KG1 (cell line): ENCODE measurements around the gene ZNF467.

ENCODE experiments used
- DNase-seq: peaks from one replicate; lab custom pipeline; 2025; lab: John Stamatoyannopoulos, UW

Gene ZNF467, protein sequence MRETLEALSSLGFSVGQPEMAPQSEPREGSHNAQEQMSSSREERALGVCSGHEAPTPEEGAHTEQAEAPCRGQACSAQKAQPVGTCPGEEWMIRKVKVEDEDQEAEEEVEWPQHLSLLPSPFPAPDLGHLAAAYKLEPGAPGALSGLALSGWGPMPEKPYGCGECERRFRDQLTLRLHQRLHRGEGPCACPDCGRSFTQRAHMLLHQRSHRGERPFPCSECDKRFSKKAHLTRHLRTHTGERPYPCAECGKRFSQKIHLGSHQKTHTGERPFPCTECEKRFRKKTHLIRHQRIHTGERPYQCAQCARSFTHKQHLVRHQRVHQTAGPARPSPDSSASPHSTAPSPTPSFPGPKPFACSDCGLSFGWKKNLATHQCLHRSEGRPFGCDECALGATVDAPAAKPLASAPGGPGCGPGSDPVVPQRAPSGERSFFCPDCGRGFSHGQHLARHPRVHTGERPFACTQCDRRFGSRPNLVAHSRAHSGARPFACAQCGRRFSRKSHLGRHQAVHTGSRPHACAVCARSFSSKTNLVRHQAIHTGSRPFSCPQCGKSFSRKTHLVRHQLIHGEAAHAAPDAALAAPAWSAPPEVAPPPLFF

DNA sequence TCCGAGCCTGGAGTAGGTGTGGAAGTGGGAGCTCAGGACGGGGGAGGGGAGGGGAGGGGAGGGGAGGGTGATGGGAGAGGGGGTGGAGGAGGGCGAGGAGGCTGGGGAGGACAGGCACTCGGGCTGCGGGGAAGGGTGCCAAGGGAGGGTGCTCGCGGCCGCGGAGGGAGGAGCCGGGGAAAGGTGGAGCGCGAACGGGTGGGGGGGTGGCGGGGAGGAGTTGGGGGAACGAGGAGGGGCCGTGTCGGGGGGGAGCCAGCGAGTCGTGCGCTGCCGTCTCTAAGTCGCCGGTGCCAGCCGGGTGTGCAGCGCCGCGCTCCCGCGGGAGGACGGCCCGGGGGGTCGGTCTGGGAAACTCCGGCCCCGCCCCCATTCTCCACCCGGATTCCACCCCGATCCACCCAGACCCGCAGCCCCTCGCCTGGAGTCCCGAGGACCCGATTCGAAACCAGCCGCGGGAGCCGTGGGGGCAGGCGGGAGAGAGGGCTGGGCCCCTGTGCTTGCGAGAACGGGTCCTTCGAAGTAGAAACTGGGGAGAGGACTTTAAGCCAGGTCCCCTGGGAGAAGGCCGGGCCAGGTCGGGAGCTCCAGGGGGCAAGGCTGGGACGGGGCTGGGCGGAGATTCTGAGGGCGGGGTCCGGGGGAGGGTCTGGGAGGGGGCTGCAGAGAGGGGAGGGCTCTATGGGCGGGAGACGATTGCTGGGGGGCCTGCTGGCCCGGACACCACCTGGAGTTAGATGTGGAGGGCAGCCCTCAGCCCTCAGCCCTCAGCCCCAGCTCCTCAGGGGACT, at the start of gene ZNF467:
Gene ZNF467, minus strand, starts transcription at position 143 of the 791 bp plus-strand sequence. CDS start 2,556 bp downstream, outside the sequence.
- no peak for DNase-seq

DNA sequence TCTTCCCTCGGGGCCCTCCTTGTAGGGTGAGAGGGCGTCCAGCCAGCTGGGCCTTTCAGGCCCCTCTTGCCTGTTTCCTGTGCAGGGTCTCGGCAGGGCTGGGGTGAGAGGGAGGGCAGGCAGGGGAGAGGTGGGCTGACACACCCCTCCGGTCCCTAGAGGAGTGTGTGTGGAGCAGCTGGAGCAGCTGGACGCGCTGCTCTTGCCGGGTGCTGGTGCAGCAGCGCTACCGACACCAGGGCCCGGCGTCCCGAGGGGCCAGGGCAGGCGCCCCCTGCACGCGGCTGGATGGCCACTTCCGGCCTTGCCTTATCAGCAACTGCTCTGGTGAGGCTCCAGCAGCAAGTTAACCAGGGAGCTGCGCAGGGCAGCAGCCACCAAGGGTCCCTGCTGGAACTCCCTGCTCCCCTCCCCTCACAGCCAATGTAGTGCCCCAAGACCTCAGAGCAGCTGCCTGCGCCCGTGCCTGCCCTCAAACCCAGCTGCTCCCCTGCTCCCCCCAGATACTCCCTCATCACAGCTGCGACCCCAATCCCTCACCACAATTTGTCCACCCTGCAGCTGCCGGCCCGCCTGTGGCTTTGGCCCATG, 49.1 kb upstream of the ZNF467 start:
- DNase-seq, result no peak

DNA sequence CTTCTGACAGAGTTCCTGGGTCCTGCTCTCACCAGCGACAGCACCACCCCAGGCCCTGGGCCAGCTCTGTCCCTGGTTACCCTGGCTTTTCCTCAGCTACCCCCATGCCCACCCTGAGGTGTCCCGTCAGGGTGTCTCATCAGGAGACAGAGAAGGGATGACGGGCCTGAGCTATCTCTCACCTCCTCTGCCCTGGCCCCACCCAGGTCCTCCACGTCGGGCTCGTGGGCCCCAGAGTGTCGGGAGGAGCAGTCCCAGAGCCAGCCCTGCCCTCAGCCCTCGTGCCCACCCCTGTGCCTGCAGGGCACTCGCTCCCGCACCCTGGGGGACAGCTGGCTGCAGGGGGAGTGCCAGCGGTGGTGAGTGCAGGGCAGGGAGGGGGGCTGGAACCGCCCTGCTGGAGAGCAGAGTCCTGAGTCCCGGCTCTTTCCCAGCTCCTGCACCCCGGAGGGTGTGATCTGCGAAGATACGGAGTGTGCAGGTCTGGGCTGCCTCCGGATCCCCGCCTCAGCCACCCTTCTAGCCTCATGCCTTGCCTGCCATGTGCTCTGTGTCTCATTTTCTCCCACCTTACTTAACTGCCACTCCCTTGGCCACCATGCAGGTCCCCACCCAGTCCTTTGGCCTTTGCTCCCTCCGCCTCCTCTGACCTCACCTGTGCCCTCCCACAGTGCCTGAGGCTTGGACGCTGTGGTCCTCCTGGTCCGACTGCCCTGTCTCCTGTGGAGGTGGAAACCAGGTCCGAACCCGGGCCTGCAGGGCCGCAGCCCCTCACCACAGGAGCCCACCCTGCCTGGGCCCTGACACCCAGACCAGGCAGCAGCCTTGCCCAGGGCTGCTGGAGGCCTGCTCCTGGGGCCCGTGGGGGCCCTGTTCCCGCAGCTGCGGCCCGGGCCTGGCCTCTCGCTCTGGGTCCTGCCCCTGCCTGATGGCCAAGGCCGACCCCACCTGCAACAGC, 48.1 kb upstream of the ZNF467 start:
- DNase-seq, result no peak

DNA sequence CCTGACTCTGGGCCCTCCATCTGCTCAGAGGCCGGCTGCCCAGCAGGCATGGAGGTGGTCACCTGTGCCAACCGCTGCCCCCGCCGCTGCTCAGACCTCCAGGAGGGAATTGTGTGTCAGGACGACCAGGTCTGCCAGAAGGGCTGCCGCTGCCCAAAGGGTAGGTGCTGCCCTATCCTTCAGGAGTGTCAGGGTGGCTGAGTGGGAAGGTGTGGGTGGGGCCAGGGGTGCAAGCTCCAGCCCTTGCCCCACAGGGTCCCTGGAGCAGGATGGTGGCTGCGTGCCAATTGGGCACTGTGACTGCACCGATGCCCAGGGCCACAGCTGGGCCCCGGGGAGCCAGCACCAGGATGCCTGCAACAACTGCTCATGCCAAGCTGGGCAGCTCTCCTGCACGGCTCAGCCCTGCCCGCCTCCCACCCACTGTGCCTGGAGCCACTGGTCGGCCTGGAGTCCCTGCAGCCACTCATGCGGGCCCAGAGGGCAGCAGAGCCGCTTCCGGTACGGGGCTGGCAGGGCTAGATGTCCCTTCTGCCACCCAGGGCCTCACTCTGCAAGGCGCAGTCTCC, 47.3 kb upstream of the ZNF467 start:
- no peak for DNase-seq

DNA sequence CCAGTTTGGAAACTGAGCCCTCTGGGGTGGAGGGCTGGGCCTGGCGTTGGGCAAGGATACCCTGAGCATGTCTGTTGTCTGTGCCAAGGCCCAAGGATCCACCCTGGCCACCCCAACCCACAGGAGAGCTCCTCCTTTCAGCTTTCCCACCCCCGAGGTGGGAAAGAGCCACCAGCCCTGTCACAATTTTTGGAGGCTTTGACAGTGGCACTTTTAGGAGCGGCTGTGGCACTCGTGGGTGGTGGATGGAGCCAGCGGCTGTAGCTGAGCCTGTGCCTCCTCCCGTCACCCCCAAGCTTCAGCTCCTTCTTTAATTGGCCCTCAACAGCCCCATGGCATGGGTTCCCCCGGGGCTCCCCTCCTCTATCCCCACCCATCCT, 46.6 kb upstream of the ZNF467 start:
- no peak for DNase-seq

DNA sequence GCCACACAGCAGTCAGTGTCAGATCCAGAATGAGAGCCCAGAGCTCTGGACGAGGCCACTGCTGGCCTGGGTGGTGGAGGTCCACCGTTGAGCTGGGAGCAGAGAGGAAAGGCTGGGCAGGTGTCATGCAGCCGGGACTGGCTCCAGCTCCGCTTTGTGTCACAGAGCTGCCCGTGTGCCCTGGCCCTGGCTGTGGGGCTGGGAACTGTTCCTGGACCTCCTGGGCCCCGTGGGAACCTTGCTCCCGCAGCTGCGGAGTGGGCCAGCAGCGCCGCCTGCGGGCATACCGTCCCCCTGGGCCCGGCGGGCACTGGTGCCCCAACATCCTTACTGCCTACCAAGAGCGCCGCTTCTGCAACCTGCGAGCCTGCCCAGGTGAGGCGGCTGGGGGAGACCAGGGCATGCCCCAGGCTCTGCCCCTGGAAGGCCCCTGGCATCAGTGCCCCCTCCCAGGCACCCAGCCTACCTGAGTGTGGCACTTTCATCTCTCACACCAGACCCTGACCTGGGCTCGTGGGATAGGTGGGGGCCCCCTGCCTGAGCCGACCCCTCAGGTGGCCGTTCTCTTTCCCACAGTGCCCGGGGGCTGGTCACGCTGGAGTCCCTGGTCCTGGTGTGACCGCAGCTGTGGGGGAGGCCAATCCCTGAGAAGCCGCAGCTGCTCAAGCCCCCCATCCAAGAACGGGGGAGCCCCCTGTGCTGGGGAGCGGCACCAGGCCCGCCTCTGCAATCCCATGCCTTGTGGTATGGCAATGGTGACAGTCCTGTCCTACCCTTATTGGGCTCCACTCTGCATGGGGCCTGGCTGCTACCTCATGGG, 46.0 kb upstream of the ZNF467 start:
- no peak for DNase-seq

DNA sequence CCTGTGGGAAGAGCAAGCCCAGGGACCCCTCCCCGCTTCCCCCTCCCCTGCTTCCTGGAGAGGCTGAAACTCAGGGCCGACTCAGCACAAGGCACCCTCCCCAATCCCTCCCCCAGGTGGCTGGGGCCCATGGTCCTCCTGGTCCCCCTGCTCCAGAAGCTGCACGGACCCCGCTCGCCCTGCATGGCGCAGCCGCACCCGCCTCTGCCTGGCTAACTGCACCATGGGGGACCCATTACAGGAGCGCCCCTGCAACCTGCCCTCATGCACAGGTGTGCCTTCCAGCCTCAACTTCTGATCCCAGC, 45.1 kb upstream of the ZNF467 start:
- DNase-seq, result no peak

DNA sequence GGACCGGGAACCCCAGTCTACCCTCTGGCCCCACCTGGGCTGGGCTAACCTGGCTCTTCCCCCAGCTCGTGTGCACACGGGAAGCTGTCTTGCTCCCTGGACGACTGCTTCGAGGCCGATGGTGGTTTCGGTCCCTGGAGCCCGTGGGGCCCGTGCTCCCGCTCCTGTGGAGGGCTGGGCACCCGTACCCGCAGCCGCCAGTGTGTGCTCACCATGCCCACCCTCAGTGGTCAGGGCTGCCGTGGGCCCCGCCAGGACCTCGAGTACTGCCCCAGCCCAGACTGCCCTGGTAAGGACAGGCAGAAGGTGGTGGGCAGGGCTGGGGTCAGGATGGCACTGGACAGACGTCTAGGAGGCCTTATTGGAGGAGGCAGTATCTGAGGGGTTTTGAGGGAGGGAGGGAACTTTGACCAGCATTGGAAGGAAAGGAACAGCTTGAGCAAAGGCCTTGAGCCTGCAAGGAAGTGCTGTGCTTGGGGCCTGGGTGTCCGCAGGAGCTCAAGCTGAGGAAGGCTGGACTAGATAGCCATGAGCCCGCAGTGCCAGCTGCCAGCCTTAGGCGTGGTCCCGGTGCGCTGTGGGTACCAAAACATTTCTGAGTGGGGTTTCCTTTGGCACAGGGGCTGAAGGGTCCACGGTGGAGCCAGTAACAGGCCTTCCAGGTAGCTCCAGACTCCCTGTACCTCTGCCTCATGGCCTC, 44.6 kb upstream of the ZNF467 start:
- no peak for DNase-seq

DNA sequence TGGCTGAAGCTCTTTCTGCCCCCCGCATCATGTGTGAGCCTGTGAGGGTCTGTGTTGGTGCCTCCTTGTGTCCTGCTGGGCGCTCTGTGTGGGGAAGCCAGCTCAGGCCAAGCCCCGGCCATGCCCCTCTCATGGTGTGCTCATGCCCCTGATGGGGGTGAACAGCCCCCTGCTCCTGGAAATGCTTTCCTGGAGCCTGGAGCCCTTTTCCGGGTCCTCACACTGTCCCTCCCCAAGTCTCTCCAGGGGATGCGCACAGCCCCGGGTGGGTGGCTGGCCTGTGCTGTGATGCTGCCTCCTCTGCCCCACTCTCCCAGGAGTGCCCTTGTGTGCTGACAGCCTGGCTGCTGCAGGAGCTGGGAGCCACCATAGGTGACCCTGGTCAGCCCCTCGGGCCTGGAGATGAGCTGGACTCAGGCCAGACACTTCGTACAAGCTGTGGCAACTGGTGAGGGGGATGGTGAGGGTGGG, 43.9 kb upstream of the ZNF467 start:
- DNase-seq, result no peak

DNA sequence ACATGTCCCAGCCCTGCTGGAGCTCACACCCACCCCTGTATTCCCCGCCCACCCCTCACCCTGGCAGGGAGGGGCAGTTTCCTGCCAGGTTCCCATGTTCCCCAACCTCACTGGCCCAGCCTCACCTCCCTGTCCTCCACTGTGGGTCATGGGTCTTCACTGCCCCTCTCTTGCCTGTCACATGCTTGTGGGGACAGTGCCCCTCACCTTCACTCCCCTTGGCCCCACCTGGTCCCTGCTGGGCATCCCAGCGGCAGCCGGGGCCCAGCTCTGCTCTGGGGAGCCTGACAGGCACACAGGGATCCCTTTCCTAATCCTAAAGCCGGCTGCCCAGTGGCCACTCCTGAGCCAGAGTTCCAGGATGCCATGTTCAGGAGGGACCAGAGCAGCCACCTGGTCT, 43.4 kb upstream of the ZNF467 start:
- no peak for DNase-seq

DNA sequence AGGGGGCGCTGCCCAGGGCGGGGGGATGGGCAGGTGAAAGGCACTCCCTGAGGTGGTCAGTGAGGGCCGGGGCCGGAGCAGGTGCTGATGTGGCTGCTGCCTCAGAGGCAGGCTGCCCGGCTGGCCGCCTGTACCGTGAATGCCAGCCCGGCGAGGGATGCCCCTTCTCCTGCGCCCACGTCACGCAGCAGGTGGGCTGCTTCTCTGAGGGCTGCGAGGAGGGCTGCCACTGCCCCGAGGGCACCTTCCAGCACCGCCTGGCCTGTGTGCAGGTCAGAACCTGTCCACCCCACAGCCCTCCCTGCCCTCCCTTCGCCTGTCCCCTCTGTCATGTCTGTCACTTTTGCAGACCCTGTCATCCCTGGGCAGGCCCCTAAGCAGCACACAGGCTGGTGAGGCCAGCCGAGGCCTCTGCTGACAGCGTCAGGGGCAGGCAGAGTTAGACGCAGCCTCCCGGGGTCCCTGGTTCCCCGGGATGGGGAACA, 42.9 kb upstream of the ZNF467 start:
- no peak for DNase-seq

DNA sequence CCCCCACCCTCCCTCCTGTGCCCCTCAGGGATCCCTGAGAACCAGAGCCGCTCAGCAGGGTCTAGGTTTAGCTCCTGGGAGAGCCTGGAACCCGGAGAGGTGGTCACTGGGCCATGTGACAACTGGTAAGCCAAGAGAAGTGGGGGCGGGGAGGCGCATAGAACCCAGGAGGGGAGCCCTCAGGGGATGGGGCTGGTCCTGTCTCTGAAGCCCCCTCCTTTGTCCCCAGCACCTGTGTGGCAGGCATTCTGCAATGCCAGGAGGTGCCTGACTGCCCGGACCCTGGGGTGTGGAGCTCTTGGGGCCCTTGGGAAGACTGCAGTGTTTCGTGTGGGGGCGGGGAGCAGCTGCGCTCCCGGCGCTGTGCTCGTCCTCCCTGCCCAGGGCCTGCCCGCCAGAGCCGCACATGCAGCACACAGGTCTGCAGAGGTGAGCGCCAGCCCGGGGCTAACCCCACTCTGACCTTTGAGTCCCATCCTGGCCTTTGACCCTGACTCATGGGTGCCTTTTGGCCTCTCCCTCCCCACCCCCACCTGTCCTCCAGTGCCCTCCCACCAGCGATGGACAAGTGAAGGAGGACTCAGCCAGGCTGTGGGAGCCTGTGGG, 42.4 kb upstream of the ZNF467 start:
- DNase-seq, result no peak

DNA sequence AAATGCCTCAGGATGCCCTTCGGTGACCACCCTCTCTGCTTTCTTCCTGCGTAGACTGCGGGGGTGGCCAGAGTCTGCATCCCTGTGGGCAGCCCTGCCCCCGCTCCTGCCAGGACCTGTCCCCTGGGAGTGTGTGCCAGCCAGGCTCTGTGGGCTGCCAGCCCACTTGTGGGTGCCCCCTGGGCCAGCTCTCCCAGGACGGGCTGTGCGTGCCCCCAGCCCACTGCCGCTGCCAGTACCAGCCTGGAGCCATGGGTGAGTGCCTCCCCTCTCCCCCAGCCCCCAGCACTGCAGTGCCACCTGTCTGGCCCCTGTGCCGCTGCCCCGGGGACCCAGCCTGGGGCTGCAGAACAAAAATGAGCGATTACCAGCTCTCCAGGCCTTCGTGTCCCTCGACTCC, 41.7 kb upstream of the ZNF467 start:
- no peak for DNase-seq

DNA sequence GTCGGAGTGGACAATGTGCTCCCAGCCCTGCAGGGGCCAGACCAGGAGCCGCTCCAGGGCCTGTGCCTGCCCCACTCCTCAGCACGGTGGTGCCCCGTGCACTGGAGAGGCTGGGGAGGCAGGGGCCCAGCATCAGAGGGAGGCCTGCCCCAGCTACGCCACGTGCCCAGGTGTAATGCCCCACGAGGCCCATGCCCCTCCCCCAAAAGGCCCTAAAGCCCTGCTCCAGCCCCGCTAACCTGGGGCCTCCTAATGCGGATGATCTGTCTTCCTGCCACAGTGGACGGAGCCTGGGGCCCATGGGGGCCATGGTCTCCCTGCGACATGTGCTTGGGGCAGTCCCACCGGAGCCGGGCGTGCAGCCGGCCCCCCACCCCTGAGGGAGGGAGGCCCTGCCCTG, 41.1 kb upstream of the ZNF467 start:
- DNase-seq, result no peak

DNA sequence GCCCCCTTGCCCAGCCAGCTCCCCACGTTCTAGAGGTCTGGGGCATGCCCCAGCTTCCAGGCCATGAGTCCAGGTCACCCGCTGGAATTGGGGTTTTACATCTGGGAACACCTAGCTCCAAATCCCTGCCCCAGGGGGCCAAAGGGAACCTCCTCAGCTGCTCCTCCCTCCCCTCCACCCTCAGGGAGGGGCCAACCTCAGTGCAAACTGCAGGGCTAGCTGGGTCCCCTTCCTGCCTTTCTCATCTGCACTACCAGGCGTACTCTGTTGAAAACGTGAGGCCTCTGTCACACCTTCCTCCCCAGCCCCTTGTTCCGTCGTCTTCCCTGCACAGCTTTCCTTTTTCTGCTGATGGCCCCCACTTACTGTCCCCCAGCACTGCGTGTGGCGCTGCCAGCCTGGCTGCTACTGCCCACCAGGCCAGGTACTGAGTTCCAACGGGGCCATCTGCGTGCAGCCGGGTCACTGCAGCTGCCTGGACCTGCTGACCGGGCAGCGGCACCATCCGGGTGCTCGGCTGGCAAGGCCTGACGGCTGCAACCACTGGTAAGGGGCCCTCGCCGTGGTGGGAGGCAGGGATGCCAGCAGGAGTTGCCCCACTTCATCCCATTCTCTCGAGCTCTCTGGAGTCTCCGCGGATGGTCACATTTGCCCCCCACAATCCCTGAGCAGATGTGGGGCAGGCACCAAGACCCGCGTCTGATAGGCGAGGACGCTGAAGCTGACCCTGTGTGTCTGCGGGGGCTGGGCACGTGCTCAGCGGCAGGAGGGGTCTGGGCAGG, 40.1 kb upstream of the ZNF467 start:
- no peak for DNase-seq

DNA sequence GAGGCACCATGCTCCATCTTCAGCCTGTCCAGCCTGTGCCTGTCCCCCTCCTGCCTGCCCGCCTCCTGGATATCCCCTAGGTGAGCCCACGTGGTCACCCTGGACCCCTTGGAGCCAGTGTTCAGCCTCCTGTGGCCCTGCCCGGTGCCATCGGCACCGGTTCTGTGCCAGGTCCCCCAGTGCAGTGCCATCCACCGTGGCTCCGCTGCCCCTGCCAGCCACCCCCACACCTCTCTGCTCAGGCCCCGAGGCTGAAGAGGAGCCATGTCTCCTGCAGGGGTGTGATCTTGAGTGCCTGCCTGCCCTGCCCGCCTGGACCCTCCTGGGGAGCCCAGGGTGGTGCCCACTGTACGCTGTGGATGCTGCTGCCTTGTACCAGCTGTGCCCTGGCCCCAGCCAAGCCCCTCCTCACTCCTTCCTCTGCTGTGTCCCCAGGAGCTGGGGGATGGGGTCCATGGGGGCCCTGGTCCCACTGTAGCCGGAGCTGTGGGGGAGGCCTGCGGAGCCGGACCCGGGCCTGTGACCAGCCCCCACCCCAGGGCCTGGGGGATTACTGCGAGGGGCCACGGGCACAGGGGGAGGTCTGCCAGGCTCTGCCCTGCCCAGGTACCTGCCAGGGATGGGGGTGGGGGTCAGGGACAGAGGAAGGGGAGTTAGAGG, 38.6 kb upstream of the ZNF467 start:
- DNase-seq, result no peak

DNA sequence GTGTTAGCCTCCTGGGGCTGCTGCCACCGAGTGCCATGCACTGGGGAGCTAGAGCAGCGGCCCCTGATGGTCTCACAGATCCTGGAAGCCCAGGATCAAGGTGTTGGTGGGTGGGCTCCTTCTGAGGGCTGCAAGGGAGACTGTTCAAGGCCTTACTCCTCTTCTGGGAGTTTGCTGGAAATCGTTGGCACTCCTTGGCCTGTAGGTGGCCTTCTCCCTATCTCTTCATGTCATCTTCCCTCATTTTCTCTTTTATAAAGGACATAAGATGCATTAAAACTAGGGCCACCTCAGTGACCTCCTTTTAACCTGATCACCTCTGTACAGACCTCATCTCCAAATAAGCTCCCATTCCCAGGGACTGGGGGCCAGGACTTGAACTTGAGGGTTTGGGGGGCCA, 37.8 kb upstream of the ZNF467 start:
- DNase-seq, result no peak

DNA sequence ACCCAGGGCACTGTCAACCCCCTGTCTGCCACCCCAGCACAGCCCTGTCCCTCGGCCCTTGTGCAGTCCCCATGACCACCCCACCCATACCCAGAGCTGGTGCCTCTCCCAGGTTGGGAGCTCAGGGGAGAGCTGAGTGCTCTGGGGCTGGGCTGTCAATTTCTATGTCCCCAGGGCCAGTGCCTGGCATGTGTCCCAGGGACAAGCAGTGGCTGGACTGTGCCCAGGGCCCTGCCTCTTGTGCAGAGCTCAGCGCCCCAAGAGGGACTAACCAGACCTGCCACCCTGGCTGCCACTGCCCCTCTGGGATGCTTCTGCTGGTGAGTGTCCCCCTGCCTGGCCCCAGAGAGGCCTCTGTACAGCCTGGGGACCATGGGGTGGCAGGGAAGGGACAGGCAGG, 35.8 kb upstream of the ZNF467 start:
- DNase-seq, result no peak
